ENCODE results near the gene GABBR1.

The GABBR1 gene

GRCh38 chr6:29598172-29598747 is 34.7 kb downstream of the GABBR1 start:
- H3K27ac ChIP-seq = no peak overlapping the region
- ChIA-PET CTCF (interaction anchor here (0.7 to 0.9 kb wide), 2 partner anchors 29 to 236 kb away, joined by 3 to 4 read pairs; no protein-coding TSS in a partner anchor), POLR2A (ENCODE audit: low non-redundant PET) (no interaction called here)
- no peak for DNase-seq (ENCODE audit: low spot score)
- no peak for TF ChIP-seq CTCF (conservative IDR thresholded peaks at IDR 0.05; ENCODE audit: low read depth)

GRCh38 chr6:29597184-29597583 is 35.8 kb downstream of the GABBR1 start:
- H3K27ac ChIP-seq = no peak overlapping the region
- no peak for TF ChIP-seq CTCF (conservative IDR thresholded peaks at IDR 0.05; ENCODE audit: low read depth)
- ChIA-PET POLR2A (ENCODE audit: low non-redundant PET) (no interaction called here), CTCF (no interaction called here)
- DNase-seq (ENCODE audit: low spot score) = no peak

GRCh38 chr6:29596381-29596900 is 36.5 kb downstream of the GABBR1 start:
- POLR2A ChIA-PET (ENCODE audit: low non-redundant PET) = no interaction called here
- DNase-seq (ENCODE audit: low spot score) = no peak

GRCh38 chr6:29593199-29593855 is 39.7 kb downstream of the GABBR1 start:
- no peak for DNase-seq (ENCODE audit: low spot score)
- TF ChIP-seq CTCF (conservative IDR thresholded peaks at IDR 0.05; ENCODE audit: low read depth) = no peak
- ChIA-PET CTCF (interaction anchor here (0.7 kb wide), 1 partner anchor 16 kb away, joined by 4 read pairs; no protein-coding TSS in a partner anchor), POLR2A (ENCODE audit: low non-redundant PET) (no interaction called here)
- H3K27ac ChIP-seq = no peak overlapping the region

More at GRCh38 chr6:29596381-29596900, 36.5 kb downstream of the GABBR1 start:
- no peak for TF ChIP-seq CTCF (conservative IDR thresholded peaks at IDR 0.05; ENCODE audit: low read depth)
- CTCF ChIA-PET = no interaction called here
- H3K27ac ChIP-seq = no peak overlapping the region

- no peak for TF ChIP-seq CTCF (conservative IDR thresholded peaks at IDR 0.05; ENCODE audit: low read depth)
- DNase-seq (ENCODE audit: low spot score) = no peak
- CTCF ChIA-PET = no interaction called here
Measured at GRCh38 chr6:29591677-29592076, 41.3 kb downstream of the GABBR1 start.

GRCh38 chr6:29590218-29590808 is 42.7 kb downstream of the GABBR1 start:
- no peak overlapping the region for H3K27ac ChIP-seq
- no peak for TF ChIP-seq CTCF (conservative IDR thresholded peaks at IDR 0.05; ENCODE audit: low read depth)
- CTCF ChIA-PET = interaction anchor here (0.6 to 1.1 kb wide), 6 partner anchors 12 to 477 kb away, joined by 3 to 4 read pairs (median 3); no protein-coding TSS in a partner anchor
- DNase-seq (ENCODE audit: low spot score) = no peak
- POLR2A ChIA-PET (ENCODE audit: low non-redundant PET) = no interaction called here

More at GRCh38 chr6:29591677-29592076, 41.3 kb downstream of the GABBR1 start:
- POLR2A ChIA-PET (ENCODE audit: low non-redundant PET) = no interaction called here
- H3K27ac ChIP-seq = no peak overlapping the region

Data from RWPE1 (cell line).